ENCODE measurements around the gene MAP4K2.

MAP4K2 gene

DNA sequence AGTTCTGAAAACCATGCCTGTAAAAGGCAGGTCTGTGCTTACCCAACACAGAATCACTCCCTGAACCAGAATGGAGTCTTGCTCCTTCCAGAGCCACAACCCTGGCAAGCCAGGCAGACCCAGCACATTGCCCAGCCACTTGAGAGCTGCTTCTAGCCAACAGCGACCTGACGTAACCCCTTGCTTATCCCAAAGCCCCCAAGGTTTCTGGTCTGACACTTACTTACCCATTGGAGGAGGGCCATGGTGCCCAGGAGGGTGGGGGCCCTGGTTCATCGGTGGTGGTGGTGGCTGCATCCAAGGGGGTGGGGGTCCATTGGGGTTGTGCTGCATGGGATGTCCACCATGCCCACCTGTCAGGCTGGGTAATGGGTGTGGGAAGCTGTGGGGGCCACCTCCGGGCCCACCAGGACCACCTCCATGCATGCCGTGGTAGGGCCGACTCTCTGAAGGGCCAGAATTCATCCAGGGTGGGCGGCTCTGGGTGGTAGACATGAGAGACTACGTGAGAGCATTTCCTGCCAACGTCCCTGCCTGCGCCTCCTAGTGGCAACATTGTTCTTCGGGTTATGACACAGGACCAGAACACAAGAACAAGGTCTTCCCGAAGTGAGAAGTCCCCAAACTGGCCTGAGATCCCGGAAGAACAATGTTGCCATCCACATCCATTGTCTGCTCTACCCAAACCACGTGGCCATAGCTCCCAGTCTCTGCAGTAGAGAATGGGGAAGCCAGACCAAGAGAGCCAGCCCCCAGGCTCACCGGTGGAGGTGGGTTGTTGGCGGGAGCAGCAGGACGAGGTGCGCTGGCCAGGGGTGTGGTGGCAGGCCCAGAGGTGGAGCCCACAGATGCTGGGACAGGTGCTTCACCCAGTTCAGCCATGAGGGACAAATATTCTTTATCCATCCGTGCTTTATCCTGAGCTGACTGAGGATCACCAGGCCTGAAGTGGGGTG, 35.4 kb downstream of the MAP4K2 start:
- TF ChIP-seq EZH2phosphoT487 (IDR thresholded peaks at IDR 0.05; ENCODE audit: low read length), result no peak
- TF ChIP-seq, protein P1, sequence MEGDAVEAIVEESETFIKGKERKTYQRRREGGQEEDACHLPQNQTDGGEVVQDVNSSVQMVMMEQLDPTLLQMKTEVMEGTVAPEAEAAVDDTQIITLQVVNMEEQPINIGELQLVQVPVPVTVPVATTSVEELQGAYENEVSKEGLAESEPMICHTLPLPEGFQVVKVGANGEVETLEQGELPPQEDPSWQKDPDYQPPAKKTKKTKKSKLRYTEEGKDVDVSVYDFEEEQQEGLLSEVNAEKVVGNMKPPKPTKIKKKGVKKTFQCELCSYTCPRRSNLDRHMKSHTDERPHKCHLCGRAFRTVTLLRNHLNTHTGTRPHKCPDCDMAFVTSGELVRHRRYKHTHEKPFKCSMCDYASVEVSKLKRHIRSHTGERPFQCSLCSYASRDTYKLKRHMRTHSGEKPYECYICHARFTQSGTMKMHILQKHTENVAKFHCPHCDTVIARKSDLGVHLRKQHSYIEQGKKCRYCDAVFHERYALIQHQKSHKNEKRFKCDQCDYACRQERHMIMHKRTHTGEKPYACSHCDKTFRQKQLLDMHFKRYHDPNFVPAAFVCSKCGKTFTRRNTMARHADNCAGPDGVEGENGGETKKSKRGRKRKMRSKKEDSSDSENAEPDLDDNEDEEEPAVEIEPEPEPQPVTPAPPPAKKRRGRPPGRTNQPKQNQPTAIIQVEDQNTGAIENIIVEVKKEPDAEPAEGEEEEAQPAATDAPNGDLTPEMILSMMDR (IDR thresholded peaks at IDR 0.05; ENCODE audit: low read length), result peak; percentile 59
- TF ChIP-seq EZH2 (optimal IDR thresholded peaks at IDR 0.05; ENCODE audit: low read depth, low read length), result no peak
- Histone ChIP-seq H3K4me3 (ENCODE audit: low read length) (no peak overlapping the region), H3K79me2 (ENCODE audit: low read length) (peaks cover 59% of the 10 kb centered on the region), H2AFZ (ENCODE audit: low read length) (no peak overlapping the region), H3K36me3 (replicated peaks; ENCODE audit: insufficient read depth, low read length) (peaks cover 59% of the 10 kb centered on the region), H3K4me1 (ENCODE audit: low read length) (0 out of 2 replicates have a peak, but pooled peaks cover 2% of the 10 kb centered on the region), H3K9me3 (replicated peaks; ENCODE audit: insufficient read depth, low read length) (no peaks in the 10 kb centered on the region), H3K27ac (ENCODE audit: low read length) (no peak overlapping the region), H4K20me1 (ENCODE audit: insufficient read depth, low read length) (peaks cover 37% of the 10 kb centered on the region), H3K9me2 (replicated peaks; ENCODE audit: insufficient read depth, low read length) (no peaks in the 10 kb centered on the region), H3F3A (ENCODE audit: insufficient read depth, low read length) (peaks cover 27% of the 10 kb centered on the region), H3K4me2 (ENCODE audit: low read depth, low read length) (no peak overlapping the region), H3K9ac (ENCODE audit: low read length) (no peak overlapping the region), H3K27me3 (replicated peaks; ENCODE audit: insufficient read depth, low read length) (no peaks in the 10 kb centered on the region)
- DNase-seq, result no peak

DNA sequence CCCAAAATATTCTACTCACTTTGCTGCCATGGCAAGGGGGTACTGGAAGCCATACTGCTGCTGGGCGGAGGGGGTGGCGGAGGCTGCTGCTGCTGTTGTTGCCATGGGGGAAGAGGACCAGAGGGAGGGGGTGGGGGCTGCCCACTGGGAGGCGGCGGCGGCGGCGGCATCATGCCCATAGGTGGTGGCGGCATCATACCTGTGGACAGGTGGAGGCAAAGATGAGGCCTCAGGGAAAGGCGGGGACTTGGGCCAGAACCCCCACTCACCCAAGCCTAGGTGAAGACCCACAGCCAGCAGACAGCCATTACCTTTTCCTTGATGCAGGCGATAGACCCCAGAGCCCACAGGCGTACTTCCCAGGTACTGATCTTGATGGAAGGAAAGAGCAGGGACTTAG, 36.1 kb downstream of the MAP4K2 start:
- Histone ChIP-seq H2AFZ (ENCODE audit: low read length) (no peak overlapping the region), H3F3A (ENCODE audit: insufficient read depth, low read length) (peaks cover 34% of the 10 kb centered on the region), H3K79me2 (ENCODE audit: low read length) (peaks cover 52% of the 10 kb centered on the region), H4K20me1 (ENCODE audit: insufficient read depth, low read length) (peaks cover 32% of the 10 kb centered on the region), H3K9me2 (replicated peaks; ENCODE audit: insufficient read depth, low read length) (no peaks in the 10 kb centered on the region), H3K9me3 (replicated peaks; ENCODE audit: insufficient read depth, low read length) (no peaks in the 10 kb centered on the region), H3K4me1 (ENCODE audit: low read length) (no peaks in the 10 kb centered on the region), H3K4me3 (ENCODE audit: low read length) (no peak overlapping the region), H3K9ac (ENCODE audit: low read length) (no peak overlapping the region), H3K36me3 (replicated peaks; ENCODE audit: insufficient read depth, low read length) (peaks cover 55% of the 10 kb centered on the region), H3K27me3 (replicated peaks; ENCODE audit: insufficient read depth, low read length) (no peaks in the 10 kb centered on the region), H3K4me2 (ENCODE audit: low read depth, low read length) (no peak overlapping the region), H3K27ac (ENCODE audit: low read length) (no peak overlapping the region)
- TF ChIP-seq, protein P1 (IDR thresholded peaks at IDR 0.05; ENCODE audit: low read length), result no peak
- TF ChIP-seq EZH2 (optimal IDR thresholded peaks at IDR 0.05; ENCODE audit: low read depth, low read length) (no peak), EZH2phosphoT487 (IDR thresholded peaks at IDR 0.05; ENCODE audit: low read length) (no peak)
- no peak for DNase-seq

GRCh38 chr11:64765851-64766665, 37.0 kb downstream of the MAP4K2 start:
- Histone ChIP-seq H3K27ac (ENCODE audit: low read length) (no peak overlapping the region), H3F3A (ENCODE audit: insufficient read depth, low read length) (peaks cover 37% of the 10 kb centered on the region), H3K9me3 (replicated peaks; ENCODE audit: insufficient read depth, low read length) (no peaks in the 10 kb centered on the region), H4K20me1 (ENCODE audit: insufficient read depth, low read length) (peaks cover 24% of the 10 kb centered on the region), H3K79me2 (ENCODE audit: low read length) (peaks cover 44% of the 10 kb centered on the region), H3K36me3 (replicated peaks; ENCODE audit: insufficient read depth, low read length) (peaks cover 49% of the 10 kb centered on the region), H3K9ac (ENCODE audit: low read length) (no peak overlapping the region), H3K27me3 (replicated peaks; ENCODE audit: insufficient read depth, low read length) (no peaks in the 10 kb centered on the region), H3K4me1 (ENCODE audit: low read length) (no peaks in the 10 kb centered on the region), H3K9me2 (replicated peaks; ENCODE audit: insufficient read depth, low read length) (no peaks in the 10 kb centered on the region), H3K4me3 (ENCODE audit: low read length) (no peak overlapping the region), H3K4me2 (ENCODE audit: low read depth, low read length) (no peak overlapping the region), H2AFZ (ENCODE audit: low read length) (no peak overlapping the region)
- DNase-seq, result no peak
- no peak for TF ChIP-seq EZH2phosphoT487 (IDR thresholded peaks at IDR 0.05; ENCODE audit: low read length)
- TF ChIP-seq, protein P1 (IDR thresholded peaks at IDR 0.05; ENCODE audit: low read length), result no peak
- no peak for TF ChIP-seq EZH2 (optimal IDR thresholded peaks at IDR 0.05; ENCODE audit: low read depth, low read length)

All from MM.1S (cell line).